GM21737 (cell line): ENCODE data around the gene RBM47.

Experiments
- ATAC-seq: cut with Tn5 transposase; IDR thresholded peaks from one replicate; pipeline ENCODE4 v1.9.1; 2021; ENCODE audit warnings: mild to moderate bottlenecking, moderate library complexity; ENCODE audit not compliant: unreplicated experiment

Gene RBM47

GRCh38 chr4:40626183-40626990 lies 3.3 kb downstream of the RBM47 start:
- ATAC-seq, result no peak

DNA sequence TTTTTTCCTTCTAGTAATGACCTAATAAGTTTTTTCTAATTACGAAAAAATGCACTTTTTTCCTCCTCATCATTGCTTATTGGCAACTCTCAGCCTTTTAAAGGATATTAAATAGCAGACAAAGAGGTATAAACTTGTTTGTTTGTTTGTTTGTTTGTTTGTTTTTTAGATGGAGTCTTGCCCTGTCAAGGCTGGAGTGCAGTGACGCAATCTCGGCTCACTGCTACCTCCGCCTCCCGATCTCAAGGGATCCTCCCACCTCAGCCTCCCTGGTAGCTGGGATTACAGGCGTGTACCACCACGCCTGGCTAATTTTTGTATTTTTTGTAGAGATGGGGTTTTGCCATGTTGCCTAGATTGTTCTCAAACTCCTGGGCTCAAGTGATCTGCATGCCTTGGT lies 6.0 kb downstream of the RBM47 start:
- ATAC-seq, result no peak

DNA sequence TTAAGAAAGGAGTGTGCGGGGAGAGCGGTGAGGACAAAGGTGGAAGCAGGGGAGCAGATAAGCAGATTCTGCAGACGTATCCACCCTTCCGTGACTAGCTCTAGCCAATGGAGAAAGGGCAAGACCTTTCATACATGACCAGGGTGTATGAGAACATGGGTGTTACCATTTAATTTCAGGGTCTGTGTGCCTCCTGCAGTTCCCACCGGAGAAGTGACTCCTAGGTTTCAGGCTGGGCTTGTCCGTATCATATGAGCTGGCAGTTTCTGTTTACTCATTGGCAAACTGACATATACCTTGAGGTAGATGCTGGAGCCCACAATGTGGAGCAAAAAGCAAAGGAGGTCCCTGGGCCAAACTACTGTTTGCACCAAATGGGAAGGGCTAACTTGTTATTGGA lies 6.8 kb downstream of the RBM47 start:
- ATAC-seq, result no peak

- ATAC-seq, result peak; percentile 63
Observed at GRCh38 chr4:40621592-40622512, 7.8 kb downstream of the RBM47 start.

DNA sequence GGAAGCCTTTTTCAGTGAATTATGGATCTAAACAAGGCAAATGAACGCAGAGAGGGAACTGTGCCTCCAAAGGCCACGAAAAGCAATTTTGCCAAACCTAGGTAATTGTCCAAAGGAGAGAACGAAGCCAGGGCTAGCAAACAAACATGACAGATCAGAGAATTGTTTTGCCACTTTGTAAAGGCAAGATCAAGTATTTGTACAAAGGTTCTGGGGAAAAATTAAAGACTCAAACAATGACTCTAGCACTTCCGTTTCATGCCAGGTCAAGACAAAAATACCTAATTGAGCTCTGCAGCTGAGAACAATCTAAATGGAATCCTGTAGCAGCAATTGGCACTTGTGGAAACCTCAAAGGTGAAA lies 8.5 kb downstream of the RBM47 start:
- ATAC-seq, result no peak

- ATAC-seq, result no peak
Observed at GRCh38 chr4:40619600-40619999, 10.1 kb downstream of the RBM47 start.

DNA sequence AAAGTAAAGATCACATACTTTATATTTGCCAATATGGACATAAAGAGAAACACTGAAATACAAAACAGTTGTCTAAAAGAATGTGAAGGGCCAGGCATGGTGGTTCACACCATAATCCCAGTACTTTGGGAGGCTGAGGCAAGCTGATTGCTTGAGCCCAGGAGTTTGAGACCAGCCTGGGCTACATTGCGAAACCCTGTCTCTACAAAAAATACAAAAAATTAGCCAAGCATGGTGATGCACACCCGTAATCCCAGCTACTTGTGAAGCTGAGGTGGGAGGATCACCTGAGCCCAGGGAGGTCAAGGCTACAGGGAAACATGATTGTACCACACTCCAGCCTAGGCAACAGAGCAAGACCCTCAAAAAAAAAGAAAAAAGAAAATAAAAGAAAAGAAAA lies 11.8 kb downstream of the RBM47 start:
- ATAC-seq, result no peak

GRCh38 chr4:40614031-40614430 lies 15.6 kb downstream of the RBM47 start:
- ATAC-seq, result no peak

GRCh38 chr4:40613456-40613855 lies 16.2 kb downstream of the RBM47 start:
- no peak for ATAC-seq

- no peak for ATAC-seq
Observed at GRCh38 chr4:40612831-40613230, 16.8 kb downstream of the RBM47 start.

- no peak for ATAC-seq
Observed at GRCh38 chr4:40612283-40612682, 17.4 kb downstream of the RBM47 start.

DNA sequence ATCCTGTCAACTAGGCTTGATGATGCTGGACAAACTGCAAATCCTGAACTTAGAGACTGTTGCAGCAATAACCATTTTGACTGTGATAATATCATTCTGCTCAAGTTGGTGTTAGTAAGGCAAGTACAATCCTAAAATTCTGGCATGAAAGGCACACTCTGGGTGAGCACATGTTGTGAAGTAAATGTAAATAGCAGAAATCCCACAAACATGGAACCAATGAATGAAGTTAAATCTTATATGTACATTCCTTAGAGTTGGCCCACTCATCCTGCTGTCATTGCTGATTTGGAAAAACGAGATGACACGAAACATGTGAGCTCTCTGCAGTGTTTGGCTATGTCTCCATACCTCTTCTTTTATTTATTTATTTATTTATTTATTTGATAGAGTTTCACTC lies 21.0 kb downstream of the RBM47 start:
- ATAC-seq, result no peak

DNA sequence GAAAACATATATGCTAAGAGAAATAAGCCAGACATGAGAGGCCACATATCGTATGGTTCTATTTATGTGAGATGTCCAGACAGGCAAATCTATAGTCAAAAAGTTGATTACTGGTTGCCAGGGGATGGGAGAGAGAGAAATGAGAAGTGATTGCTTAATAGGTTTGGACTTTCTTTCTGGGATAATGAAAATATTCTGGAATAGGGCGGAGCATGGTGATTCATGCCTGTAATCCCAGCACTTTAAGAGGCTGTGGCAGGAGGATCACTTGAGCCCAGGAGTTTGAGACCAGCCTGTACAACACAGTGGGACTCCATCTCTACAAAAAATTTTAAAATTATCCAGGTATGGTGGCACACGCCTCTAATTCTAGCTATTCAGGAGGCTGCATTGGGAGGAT lies 22.4 kb downstream of the RBM47 start:
- ATAC-seq, result no peak

DNA sequence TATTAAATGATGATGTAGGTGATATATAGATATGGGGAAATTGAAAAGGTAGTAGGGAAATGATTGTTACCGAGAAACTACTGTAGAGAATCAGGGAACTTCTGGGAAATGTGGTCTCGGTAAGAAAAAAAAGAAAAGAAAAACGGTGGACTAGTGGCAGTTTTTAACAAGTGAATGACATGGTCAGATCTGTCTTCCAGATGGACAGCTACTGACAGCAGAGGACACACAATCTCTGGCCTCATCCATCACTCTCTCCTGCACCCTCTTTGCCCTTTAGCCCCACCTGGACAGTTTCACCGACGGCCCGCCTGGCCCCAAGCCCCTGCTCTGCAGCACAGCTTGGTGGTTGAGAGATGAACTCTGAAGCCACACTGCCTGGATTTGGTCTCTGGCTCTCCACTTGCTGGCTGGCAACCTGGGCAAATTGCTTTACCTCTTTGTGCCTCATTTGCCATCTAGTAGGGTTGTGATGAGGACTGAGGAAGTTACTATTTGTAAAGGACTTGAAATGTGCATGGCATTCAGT lies 23.4 kb downstream of the RBM47 start:
- ATAC-seq, result no peak

DNA sequence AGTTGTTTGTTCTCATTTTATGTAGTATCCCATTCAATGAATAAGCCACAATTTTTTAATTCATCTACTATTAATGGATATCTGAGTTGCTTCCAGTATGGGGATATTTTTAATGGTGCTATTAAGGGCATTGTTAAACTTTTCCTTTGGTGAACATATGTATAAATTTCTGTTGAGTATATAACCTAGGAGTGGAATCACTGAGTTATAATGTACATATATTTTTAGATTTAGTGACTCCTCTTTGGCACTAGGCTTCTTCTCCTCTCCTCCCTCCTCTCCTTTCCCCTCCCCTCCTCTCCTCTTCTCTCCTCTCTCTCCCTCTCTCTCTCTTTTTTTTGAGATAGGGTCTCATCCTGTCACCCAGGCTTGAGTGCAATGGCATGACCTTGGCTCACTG lies 26.4 kb downstream of the RBM47 start:
- ATAC-seq, result no peak

GRCh38 chr4:40601641-40602040 lies 28.0 kb downstream of the RBM47 start:
- no peak for ATAC-seq

GRCh38 chr4:40600850-40601249 lies 28.8 kb downstream of the RBM47 start:
- no peak for ATAC-seq

DNA sequence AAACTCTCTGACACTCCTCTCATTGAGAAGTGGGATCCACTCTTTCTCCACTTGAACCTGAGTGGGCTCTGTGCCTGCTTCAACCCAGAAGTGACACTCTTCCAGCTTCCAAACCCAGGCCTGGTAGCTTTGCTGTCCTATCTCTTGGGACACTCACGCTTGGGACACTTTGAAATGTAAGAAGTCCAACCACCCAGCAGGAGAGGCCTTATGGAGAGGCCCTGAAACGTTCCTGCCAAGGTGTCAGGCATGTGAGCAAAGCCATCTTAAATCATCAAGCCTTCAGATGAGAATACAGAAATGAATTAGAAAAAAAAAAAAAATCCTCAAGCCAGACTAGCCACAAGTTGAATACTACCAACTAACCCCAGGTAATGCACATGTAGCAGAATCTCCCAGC lies 30.2 kb downstream of the RBM47 start:
- no peak for ATAC-seq

GRCh38 chr4:40596522-40596921 lies 33.1 kb downstream of the RBM47 start:
- no peak for ATAC-seq

DNA sequence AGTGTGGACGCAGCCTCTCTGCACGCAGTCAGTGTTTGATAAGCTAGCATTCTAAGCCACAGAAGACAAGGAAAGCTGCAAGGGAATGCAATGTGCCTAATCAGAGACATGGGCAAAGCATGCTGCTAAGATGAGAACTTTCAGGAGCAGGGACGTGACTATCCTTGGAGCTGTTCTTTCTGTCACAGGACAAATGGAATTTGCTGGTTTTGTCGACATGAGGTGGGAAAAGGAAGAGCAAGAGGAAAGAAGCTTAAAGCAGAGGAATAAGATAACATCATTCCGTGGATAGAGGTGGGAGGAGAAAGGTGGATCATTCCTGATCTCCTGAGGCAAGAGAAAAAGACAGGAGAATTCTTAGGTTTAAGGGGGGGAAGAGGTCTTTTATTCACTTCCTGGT lies 33.7 kb downstream of the RBM47 start:
- no peak for ATAC-seq

DNA sequence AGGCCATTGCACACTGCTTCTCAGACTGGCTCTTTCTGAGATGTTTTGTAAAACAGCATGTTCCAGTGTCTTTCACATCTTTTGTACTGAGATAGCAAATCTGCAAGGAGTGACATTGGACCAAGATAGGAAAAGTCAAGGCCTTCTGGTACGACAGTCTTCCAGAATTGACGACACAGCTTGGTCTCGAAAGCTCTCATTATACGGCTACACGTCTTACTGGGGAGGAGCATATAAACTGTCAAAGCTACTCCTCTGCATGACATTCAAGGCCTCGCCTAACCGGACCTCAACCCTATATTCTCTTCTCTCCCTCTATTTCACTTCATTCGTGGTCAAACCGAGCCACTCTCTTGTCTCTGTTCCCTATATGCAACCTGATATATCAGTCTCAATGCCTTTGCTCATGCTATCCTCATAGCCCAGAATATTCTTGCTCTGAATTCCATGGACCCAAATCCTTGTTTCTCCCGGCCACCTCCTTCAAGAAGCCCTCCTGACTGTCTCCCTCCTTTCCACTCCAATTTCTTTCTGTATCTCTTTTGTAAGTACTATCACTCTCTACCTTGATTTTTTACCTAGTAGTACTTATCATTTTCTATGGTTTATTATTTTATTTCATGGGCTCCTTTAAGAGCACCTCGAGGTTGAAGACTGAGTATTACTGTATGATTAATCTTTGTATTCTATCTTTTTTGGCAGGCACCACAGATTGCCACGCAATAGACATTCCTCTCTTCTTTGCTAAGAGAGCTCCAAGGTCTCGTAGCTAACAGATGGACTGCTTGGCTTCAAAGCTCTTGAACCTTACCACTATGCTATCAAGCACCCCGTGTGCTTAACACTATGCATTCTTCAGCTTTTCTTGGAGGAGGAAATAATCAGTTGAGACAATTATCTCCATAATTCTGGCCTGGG lies 35.1 kb downstream of the RBM47 start:
- ATAC-seq, result no peak
